Hepatocyte (in vitro differentiated cells): Measurements from ENCODE around the gene ASTN2.

Experiments used
- EZH2 ChIP-seq: fragments of 200-600 bp; sonication (generic); IDR thresholded peaks from 2 replicates; pipeline ENCODE4 v1.6.1; 2016; ENCODE audit warnings: antibody characterized with exemption, mild to moderate bottlenecking, borderline replicate concordance
- EZH2phosphoT487 ChIP-seq: fragments of 200-600 bp; sonication (generic); IDR thresholded peaks from one replicate; pipeline ENCODE4 v1.6.1; 2018; ENCODE audit warnings: antibody characterized with exemption, mild to moderate bottlenecking, low read depth, moderate library complexity; ENCODE audit not compliant: unreplicated experiment, severe bottlenecking
- TF ChIP-seq, protein P1 (sequence below): fragments of 200-600 bp; sonication (generic); IDR thresholded peaks from 2 replicates; pipeline ENCODE4 v1.5.1; 2016; ENCODE audit warnings: antibody characterized with exemption, mild to moderate bottlenecking; ENCODE audit not compliant: poor library complexity

DNA sequence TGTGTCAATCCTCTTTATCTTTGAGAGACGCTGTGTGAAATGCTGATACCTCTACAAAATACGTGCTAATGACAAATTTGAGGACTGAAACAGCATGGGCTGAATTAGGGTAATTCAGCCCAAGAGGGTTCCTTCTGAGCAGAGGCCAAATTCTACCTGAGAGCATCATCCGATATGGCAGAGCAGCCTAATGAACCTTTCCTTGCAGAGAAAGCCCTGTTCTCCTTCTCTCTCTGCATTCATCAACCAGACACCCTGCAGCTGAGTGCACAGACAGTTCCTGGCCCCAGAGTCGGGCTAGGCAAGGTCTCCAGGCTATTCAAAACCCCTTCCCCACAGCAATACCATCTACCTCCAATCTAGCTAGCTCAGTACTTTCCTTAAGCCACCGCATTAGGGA is 649.8 kb downstream of the ASTN2 start:
- TF ChIP-seq, protein P1, sequence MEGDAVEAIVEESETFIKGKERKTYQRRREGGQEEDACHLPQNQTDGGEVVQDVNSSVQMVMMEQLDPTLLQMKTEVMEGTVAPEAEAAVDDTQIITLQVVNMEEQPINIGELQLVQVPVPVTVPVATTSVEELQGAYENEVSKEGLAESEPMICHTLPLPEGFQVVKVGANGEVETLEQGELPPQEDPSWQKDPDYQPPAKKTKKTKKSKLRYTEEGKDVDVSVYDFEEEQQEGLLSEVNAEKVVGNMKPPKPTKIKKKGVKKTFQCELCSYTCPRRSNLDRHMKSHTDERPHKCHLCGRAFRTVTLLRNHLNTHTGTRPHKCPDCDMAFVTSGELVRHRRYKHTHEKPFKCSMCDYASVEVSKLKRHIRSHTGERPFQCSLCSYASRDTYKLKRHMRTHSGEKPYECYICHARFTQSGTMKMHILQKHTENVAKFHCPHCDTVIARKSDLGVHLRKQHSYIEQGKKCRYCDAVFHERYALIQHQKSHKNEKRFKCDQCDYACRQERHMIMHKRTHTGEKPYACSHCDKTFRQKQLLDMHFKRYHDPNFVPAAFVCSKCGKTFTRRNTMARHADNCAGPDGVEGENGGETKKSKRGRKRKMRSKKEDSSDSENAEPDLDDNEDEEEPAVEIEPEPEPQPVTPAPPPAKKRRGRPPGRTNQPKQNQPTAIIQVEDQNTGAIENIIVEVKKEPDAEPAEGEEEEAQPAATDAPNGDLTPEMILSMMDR: no peak
- no peak for TF ChIP-seq EZH2
- TF ChIP-seq EZH2phosphoT487: no peak
